22Rv1 (cell line): ENCODE data around the gene TMEM163.

Experiments used
- ZFX ChIP-seq: fragments of 450-650 bp; IDR thresholded peaks from 2 replicates; pipeline ENCODE4 v1.6.1; 2017; ENCODE audit warnings: antibody characterized with exemption, borderline replicate concordance
- TF ChIP-seq, protein P1 (sequence below): fragments of 450-650 bp; IDR thresholded peaks from 2 replicates; pipeline ENCODE4 v1.5.1; 2017; ENCODE audit warnings: mild to moderate bottlenecking

- TF ChIP-seq, protein P1, sequence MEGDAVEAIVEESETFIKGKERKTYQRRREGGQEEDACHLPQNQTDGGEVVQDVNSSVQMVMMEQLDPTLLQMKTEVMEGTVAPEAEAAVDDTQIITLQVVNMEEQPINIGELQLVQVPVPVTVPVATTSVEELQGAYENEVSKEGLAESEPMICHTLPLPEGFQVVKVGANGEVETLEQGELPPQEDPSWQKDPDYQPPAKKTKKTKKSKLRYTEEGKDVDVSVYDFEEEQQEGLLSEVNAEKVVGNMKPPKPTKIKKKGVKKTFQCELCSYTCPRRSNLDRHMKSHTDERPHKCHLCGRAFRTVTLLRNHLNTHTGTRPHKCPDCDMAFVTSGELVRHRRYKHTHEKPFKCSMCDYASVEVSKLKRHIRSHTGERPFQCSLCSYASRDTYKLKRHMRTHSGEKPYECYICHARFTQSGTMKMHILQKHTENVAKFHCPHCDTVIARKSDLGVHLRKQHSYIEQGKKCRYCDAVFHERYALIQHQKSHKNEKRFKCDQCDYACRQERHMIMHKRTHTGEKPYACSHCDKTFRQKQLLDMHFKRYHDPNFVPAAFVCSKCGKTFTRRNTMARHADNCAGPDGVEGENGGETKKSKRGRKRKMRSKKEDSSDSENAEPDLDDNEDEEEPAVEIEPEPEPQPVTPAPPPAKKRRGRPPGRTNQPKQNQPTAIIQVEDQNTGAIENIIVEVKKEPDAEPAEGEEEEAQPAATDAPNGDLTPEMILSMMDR, result no peak
- TF ChIP-seq ZFX, result no peak
Measured at GRCh38 chr2:134408791-134409190, 310.0 kb downstream of the TMEM163 start.
